ENCODE results near the gene PRM3. TPM values are rescaled to one million over a fixed set of nuclear protein-coding genes. Genes with fewer than 3 reads are reported as not detected.

Gene PRM3
- total and polyA plus RNA-seq, 2 donors (not counting 1 experiment from before 2014, with no cell fraction given), result not detected

DNA sequence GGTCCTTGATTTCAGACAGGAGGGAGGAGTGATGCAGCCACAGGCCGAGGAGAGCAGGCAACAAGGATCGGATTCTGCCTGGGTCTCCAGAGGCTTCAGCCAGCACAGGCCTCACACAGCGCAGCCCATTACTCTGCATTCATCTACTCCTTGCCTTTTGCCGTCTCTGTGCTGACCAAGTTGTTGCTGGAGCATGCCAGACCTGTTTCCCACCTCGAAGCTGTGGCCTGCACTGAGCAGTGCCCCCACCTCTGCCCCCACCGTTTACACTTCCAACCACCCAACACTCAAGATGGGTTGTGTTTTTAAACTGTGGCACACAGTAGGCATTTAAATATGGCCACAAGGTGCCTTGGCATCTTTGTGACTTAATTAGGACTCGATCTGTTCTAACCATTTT lies 1.5 kb upstream of the PRM3 start:
- H3K36me3 ChIP-seq (ENCODE audit: control insufficient read depth, insufficient read depth, low read length), result no peaks in the 10 kb centered on the region
- H4K20me1 ChIP-seq (ENCODE audit: control insufficient read depth, extremely low read depth, insufficient read depth, low read length), result no peaks in the 10 kb centered on the region
- no peak for TF ChIP-seq EZH2 (IDR thresholded peaks at IDR 0.05; ENCODE audit: low read length, missing control alignments)
- TF ChIP-seq, protein P1, sequence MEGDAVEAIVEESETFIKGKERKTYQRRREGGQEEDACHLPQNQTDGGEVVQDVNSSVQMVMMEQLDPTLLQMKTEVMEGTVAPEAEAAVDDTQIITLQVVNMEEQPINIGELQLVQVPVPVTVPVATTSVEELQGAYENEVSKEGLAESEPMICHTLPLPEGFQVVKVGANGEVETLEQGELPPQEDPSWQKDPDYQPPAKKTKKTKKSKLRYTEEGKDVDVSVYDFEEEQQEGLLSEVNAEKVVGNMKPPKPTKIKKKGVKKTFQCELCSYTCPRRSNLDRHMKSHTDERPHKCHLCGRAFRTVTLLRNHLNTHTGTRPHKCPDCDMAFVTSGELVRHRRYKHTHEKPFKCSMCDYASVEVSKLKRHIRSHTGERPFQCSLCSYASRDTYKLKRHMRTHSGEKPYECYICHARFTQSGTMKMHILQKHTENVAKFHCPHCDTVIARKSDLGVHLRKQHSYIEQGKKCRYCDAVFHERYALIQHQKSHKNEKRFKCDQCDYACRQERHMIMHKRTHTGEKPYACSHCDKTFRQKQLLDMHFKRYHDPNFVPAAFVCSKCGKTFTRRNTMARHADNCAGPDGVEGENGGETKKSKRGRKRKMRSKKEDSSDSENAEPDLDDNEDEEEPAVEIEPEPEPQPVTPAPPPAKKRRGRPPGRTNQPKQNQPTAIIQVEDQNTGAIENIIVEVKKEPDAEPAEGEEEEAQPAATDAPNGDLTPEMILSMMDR (conservative IDR thresholded peaks at IDR 0.05 in 1 of 2, IDR thresholded peaks at IDR 0.05 in 1 of 2; ENCODE audit: low read depth in 1 of 2, low read length in 2 of 2), result no peak
- H3K79me2 ChIP-seq (ENCODE audit: control insufficient read depth, insufficient read depth, low read length), result no peaks in the 10 kb centered on the region
- no peak overlapping the region for H3K4me2 ChIP-seq (ENCODE audit: extremely low read depth, insufficient read depth, low read length)
- no peak overlapping the region for H3K27ac ChIP-seq (ENCODE audit: insufficient read depth, low read length)
- H2AFZ ChIP-seq (ENCODE audit: low read length), result no peak overlapping the region
- H3K27me3 ChIP-seq (ENCODE audit: control insufficient read depth, insufficient read depth, low read length), result peaks cover 14% of the 10 kb centered on the region
- no peak overlapping the region for H3K4me3 ChIP-seq (replicated peaks in 1 of 4; ENCODE audit: control extremely low read depth in 1 of 4, insufficient read depth in 1 of 4, low read depth in 3 of 4, low read length in 4 of 4)
- H3K4me1 ChIP-seq (ENCODE audit: control insufficient read depth, extremely low read depth, insufficient read depth, low read length), result no peaks in the 10 kb centered on the region
- DNase-seq (ENCODE audit: low read depth in 2 of 2), result no peak
- H3K9me3 ChIP-seq (ENCODE audit: control insufficient read depth, insufficient read depth, low read depth, low read length), result no peaks in the 10 kb centered on the region
- no peak overlapping the region for H3K9ac ChIP-seq (ENCODE audit: insufficient read depth, low read length)

DNA sequence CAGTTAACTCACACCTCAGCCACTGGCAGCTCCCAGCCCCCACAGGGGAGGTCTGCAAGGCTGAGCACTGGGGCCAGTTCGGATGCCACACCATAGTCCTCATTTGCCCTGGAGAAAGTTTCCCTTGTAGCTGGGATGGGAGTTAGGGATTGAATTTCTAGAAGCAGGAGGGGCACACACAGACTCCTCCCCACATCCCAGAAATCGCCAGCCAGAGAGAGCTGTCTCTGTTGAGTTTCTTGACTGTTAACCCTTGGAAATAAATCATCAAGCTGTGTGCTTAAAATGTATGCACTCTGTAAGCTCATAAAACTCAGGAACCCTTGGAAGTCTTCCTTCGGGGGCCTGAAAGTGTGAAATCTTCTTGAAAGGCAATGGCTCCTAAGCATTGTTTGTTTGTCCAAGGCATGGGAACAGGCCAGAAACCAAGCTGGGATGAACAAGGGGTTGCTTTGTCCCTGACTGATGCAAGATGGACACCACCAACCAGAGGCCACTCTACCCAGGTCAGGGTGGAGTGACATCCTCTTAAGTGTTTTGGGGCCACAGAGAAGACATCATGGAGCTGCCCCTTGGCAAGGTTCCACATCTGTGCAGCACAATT lies 394 bp upstream of the PRM3 start:
- Histone ChIP-seq H3K79me2 (ENCODE audit: control insufficient read depth, insufficient read depth, low read length) (no peaks in the 10 kb centered on the region), H3K36me3 (ENCODE audit: control insufficient read depth, insufficient read depth, low read length) (no peaks in the 10 kb centered on the region), H3K27ac (ENCODE audit: insufficient read depth, low read length) (no peak overlapping the region), H3K4me2 (ENCODE audit: extremely low read depth, insufficient read depth, low read length) (no peak overlapping the region), H2AFZ (ENCODE audit: low read length) (no peak overlapping the region), H3K4me1 (ENCODE audit: control insufficient read depth, extremely low read depth, insufficient read depth, low read length) (no peaks in the 10 kb centered on the region), H3K4me3 (replicated peaks in 1 of 4; ENCODE audit: control extremely low read depth in 1 of 4, insufficient read depth in 1 of 4, low read depth in 3 of 4, low read length in 4 of 4) (no peak overlapping the region), H3K27me3 (ENCODE audit: control insufficient read depth, insufficient read depth, low read length) (peaks cover 7% of the 10 kb centered on the region), H3K9me3 (ENCODE audit: control insufficient read depth, insufficient read depth, low read depth, low read length) (no peaks in the 10 kb centered on the region), H4K20me1 (ENCODE audit: control insufficient read depth, extremely low read depth, insufficient read depth, low read length) (no peaks in the 10 kb centered on the region), H3K9ac (ENCODE audit: insufficient read depth, low read length) (no peak overlapping the region)
- DNase-seq (ENCODE audit: low read depth in 2 of 2), result peak in 1 of 2 donors; percentile 55
- TF ChIP-seq, protein P1 (conservative IDR thresholded peaks at IDR 0.05 in 1 of 2, IDR thresholded peaks at IDR 0.05 in 1 of 2; ENCODE audit: low read depth in 1 of 2, low read length in 2 of 2), result no peak
- TF ChIP-seq EZH2 (IDR thresholded peaks at IDR 0.05; ENCODE audit: low read length, missing control alignments), result no peak

DNA sequence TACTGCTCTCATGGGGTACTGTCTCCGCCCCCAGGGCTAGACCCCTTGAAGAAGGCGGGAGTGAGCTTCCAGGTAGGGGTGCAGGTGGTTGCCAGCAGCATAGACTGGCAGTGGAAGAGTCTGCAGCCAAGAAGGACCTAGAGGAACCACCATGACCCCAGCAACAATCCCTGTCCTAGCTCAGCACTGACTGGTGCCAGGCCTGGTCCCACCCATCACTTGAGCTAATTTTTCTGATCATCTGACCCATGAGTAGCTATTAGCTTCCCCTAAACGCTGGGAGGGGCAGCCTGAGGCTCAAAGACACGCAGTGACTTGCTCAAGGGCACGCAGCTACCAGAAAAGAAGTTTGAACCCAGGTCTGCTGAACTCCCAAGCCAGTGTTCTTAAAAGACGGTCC lies 945 bp downstream of the PRM3 start:
- H3K4me1 ChIP-seq (ENCODE audit: control insufficient read depth, extremely low read depth, insufficient read depth, low read length), result no peaks in the 10 kb centered on the region
- no peaks in the 10 kb centered on the region for H3K36me3 ChIP-seq (ENCODE audit: control insufficient read depth, insufficient read depth, low read length)
- no peak for TF ChIP-seq EZH2 (IDR thresholded peaks at IDR 0.05; ENCODE audit: low read length, missing control alignments)
- TF ChIP-seq, protein P1 (conservative IDR thresholded peaks at IDR 0.05 in 1 of 2, IDR thresholded peaks at IDR 0.05 in 1 of 2; ENCODE audit: low read depth in 1 of 2, low read length in 2 of 2), result no peak
- H3K4me3 ChIP-seq (replicated peaks in 1 of 4; ENCODE audit: control extremely low read depth in 1 of 4, insufficient read depth in 1 of 4, low read depth in 3 of 4, low read length in 4 of 4), result no peak overlapping the region
- H3K27ac ChIP-seq (ENCODE audit: insufficient read depth, low read length), result no peak overlapping the region
- H2AFZ ChIP-seq (ENCODE audit: low read length), result no peak overlapping the region
- H3K4me2 ChIP-seq (ENCODE audit: extremely low read depth, insufficient read depth, low read length), result no peak overlapping the region
- H4K20me1 ChIP-seq (ENCODE audit: control insufficient read depth, extremely low read depth, insufficient read depth, low read length), result no peaks in the 10 kb centered on the region
- H3K79me2 ChIP-seq (ENCODE audit: control insufficient read depth, insufficient read depth, low read length), result no peaks in the 10 kb centered on the region
- no peaks in the 10 kb centered on the region for H3K9me3 ChIP-seq (ENCODE audit: control insufficient read depth, insufficient read depth, low read depth, low read length)
- no peak overlapping the region for H3K9ac ChIP-seq (ENCODE audit: insufficient read depth, low read length)
- peaks cover 5% of the 10 kb centered on the region for H3K27me3 ChIP-seq (ENCODE audit: control insufficient read depth, insufficient read depth, low read length)
- no peak for DNase-seq (ENCODE audit: low read depth in 2 of 2)
